PC-9 (cell line): ENCODE results near the gene STRN3. TPM values are rescaled to one million over a fixed set of nuclear protein-coding genes. Genes with fewer than 3 reads are reported as not detected.

ENCODE experiments used
- BruUV-seq: library from RNA; stranded (reverse); fragments of 400-500 nt; replicated peaks from 2 replicates; lab custom pipeline; 2021; lab: Mats Ljungman, UMichigan
- CTCF ChIA-PET: fragments of 300-600 bp; sonication (Branson Sonifier 250); formaldehyde crosslinking; loops from one replicate; lab custom pipeline; 2022; ENCODE audit warnings: antibody characterized with exemption; lab: Charles Lee
- POLR2A ChIA-PET: fragments of 300-600 bp; sonication (Branson Sonifier 250); formaldehyde crosslinking; loops from one replicate; lab custom pipeline; 2022; ENCODE audit warnings: antibody characterized with exemption; ENCODE audit not compliant: unreplicated experiment; lab: Charles Lee
- DNase-seq, 2 experiments: peaks; one replicate each; pipeline versions ENCODE4 v3.0.0 to v3.0.0-alpha.2; 2015 to 2022; ENCODE audit warnings: mixed read lengths in 1 of 2
- H2AFZ ChIP-seq: fragments of 200-600 bp; sonication (generic); 2 replicates; pipeline ENCODE4 v1.8.1; 2017; ENCODE audit warnings: antibody characterized with exemption
- H3F3A ChIP-seq: fragments of 200-600 bp; sonication (generic); 2 replicates; pipeline ENCODE4 v1.8.1; 2017; ENCODE audit warnings: antibody characterized with exemption, mild to moderate bottlenecking, low read depth; ENCODE audit not compliant: insufficient read depth
- H3K27ac ChIP-seq: fragments of 200-600 bp; sonication (generic); 2 replicates; pipeline ENCODE4 v1.6.1; 2016; ENCODE audit warnings: mixed run types
- H3K27me3 ChIP-seq: fragments of 200-600 bp; sonication (generic); 2 replicates; pipeline ENCODE4 v1.6.1; 2016; ENCODE audit warnings: low read depth, mixed run types; ENCODE audit not compliant: insufficient read depth
- H3K36me3 ChIP-seq: fragments of 200-600 bp; sonication (generic); 2 replicates; pipeline ENCODE4 v1.6.1; 2016; ENCODE audit warnings: low read depth, mixed run types
- H3K4me1 ChIP-seq: fragments of 200-600 bp; sonication (generic); replicated peaks from 2 replicates; pipeline ENCODE4 v1.6.1; 2016; ENCODE audit warnings: mixed run types; ENCODE audit not compliant: insufficient read depth
- H3K4me2 ChIP-seq: fragments of 200-600 bp; sonication (generic); 2 replicates; pipeline ENCODE4 v1.6.1; 2017; ENCODE audit warnings: mixed run types
- H3K4me3 ChIP-seq: fragments of 200-600 bp; sonication (generic); 2 replicates; pipeline ENCODE4 v1.6.1; 2016; ENCODE audit warnings: mixed run types
- H3K79me2 ChIP-seq: fragments of 200-600 bp; sonication (generic); 2 replicates; pipeline ENCODE4 v1.6.1; 2017; ENCODE audit warnings: low read depth, mixed run types
- H3K9me2 ChIP-seq: fragments of 200-600 bp; sonication (generic); 2 replicates; pipeline ENCODE4 v1.8.1; 2017; ENCODE audit warnings: mild to moderate bottlenecking; ENCODE audit not compliant: insufficient read depth
- H3K9me3 ChIP-seq: fragments of 200-600 bp; sonication (generic); 2 replicates; pipeline ENCODE4 v1.8.1; 2016; ENCODE audit warnings: low read depth; ENCODE audit not compliant: insufficient read depth
- H4K20me1 ChIP-seq: fragments of 200-600 bp; sonication (generic); 2 replicates; pipeline ENCODE4 v1.8.1; 2017; ENCODE audit not compliant: insufficient read depth
- EZH2 ChIP-seq: fragments of 200-600 bp; sonication (generic); IDR thresholded peaks from 2 replicates; pipeline ENCODE4 v1.8.0; 2017; ENCODE audit warnings: antibody characterized with exemption, low read depth
- intact Hi-C: fragments of 100-400 bp; cut with micrococcal nuclease; formaldehyde crosslinking; loops from one replicate; pipeline ENCODE4 v1.10.0; 2022; ENCODE audit not compliant: unreplicated experiment
- total RNA-seq: library from RNA; stranded (reverse); gene quantifications from 2 replicates; pipeline ENCODE4 v1.2.3, GENCODE V29; 2021
- TF ChIP-seq, protein P1 (sequence below): fragments of 200-600 bp; sonication (generic); conservative IDR thresholded peaks from 2 replicates; pipeline ENCODE4 v1.6.1; 2017; ENCODE audit warnings: mixed run types, antibody characterized with exemption, mild to moderate bottlenecking, moderate library complexity

STRN3 gene
- total RNA-seq, 1 experiment from 2014 or later: 18.1 TPM

DNA sequence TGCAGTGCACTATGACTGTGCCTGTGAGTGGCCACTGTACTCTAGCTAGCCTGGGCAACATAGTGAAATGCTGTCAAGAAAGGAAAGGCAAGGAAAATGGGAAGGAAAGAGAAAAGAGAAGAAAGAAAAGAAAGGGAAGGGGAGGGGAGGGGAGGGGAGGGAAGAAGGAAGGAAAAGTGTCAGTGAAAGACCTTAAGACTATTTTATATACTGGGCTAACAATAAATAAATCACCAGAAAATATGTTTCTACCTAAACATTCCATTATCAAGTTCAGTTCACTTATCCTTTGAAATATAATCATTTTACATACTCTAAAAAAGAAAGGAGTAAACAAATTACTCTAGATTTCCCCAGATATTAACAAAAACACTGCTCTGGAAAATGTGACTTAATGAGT is 129.7 kb downstream of the STRN3 start:
- H3K9me3 ChIP-seq: no peaks in the 10 kb centered on the region
- H3K4me3 ChIP-seq: no peak overlapping the region
- H3F3A ChIP-seq: no peaks in the 10 kb centered on the region
- no peaks in the 10 kb centered on the region for H3K79me2 ChIP-seq
- intact Hi-C loops: no loop called here
- CTCF ChIA-PET: no interaction called here
- no peak for DNase-seq
- no peaks in the 10 kb centered on the region for H3K27me3 ChIP-seq
- H3K36me3 ChIP-seq: no peaks in the 10 kb centered on the region
- H4K20me1 ChIP-seq: no peaks in the 10 kb centered on the region
- H3K9me2 ChIP-seq: no peaks in the 10 kb centered on the region
- H3K4me1 ChIP-seq: no peaks in the 10 kb centered on the region
- H3K4me2 ChIP-seq: no peak overlapping the region
- no peak overlapping the region for H2AFZ ChIP-seq
- POLR2A ChIA-PET: no interaction called here
- no peak overlapping the region for H3K27ac ChIP-seq
- TF ChIP-seq, protein P1, sequence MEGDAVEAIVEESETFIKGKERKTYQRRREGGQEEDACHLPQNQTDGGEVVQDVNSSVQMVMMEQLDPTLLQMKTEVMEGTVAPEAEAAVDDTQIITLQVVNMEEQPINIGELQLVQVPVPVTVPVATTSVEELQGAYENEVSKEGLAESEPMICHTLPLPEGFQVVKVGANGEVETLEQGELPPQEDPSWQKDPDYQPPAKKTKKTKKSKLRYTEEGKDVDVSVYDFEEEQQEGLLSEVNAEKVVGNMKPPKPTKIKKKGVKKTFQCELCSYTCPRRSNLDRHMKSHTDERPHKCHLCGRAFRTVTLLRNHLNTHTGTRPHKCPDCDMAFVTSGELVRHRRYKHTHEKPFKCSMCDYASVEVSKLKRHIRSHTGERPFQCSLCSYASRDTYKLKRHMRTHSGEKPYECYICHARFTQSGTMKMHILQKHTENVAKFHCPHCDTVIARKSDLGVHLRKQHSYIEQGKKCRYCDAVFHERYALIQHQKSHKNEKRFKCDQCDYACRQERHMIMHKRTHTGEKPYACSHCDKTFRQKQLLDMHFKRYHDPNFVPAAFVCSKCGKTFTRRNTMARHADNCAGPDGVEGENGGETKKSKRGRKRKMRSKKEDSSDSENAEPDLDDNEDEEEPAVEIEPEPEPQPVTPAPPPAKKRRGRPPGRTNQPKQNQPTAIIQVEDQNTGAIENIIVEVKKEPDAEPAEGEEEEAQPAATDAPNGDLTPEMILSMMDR: no peak
- TF ChIP-seq EZH2: no peak
- no TSS peak for BruUV-seq

DNA sequence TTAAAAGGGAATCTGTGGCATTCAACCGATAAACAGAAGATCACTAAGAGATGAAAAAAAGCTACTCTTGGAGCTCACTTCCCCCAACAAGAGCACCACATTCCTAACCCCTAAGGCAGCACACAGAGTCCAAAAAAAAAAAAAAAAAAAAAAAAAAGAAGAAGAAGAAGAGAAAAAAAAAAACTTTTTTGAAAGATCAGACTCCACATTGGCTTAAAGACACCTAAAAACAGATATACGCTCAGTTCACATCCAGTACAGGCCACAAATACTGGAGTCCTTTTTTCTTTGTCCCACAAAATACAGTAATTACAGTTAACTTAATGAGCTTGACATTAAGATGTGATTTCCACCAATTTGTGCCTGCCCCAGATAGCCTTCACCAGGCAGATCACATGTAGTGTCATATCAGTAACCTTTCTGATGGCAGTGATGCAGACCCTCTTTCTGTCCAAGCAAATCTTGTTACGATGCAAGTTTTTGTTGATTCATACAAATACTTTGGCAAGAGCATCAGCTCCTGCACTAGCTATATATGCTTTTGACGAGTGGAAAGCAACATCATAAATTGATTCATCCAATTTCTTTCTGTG is 131.2 kb downstream of the STRN3 start:
- BruUV-seq: no TSS peak
- POLR2A ChIA-PET: no interaction called here
- Histone ChIP-seq H3K79me2 (no peaks in the 10 kb centered on the region), H3K9me2 (no peaks in the 10 kb centered on the region), H3K36me3 (no peaks in the 10 kb centered on the region), H3K4me1 (no peaks in the 10 kb centered on the region), H4K20me1 (no peaks in the 10 kb centered on the region), H3K9me3 (no peaks in the 10 kb centered on the region), H2AFZ (no peak overlapping the region), H3K27ac (no peak overlapping the region), H3K4me2 (no peak overlapping the region), H3F3A (no peaks in the 10 kb centered on the region), H3K27me3 (no peaks in the 10 kb centered on the region), H3K4me3 (no peak overlapping the region)
- CTCF ChIA-PET: no interaction called here
- no peak for DNase-seq
- intact Hi-C loops: no loop called here
- TF ChIP-seq EZH2: no peak

DNA sequence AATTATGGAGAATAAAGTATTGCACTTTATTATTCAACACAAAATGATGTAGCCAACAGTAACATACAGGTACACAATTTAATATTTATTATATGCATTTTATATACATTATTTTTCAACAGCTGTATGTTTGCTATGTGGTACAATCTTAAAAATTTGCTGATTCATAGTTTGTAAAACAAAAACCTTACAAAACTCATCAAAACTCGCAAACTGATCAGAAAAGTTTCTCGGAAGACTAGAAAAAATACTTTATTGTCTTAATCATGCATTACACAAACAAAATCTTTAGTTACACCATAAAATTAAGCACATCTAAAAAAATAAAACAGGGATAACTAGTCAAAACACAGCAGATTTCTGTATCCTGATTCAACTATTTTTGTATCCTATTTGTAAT is 132.4 kb downstream of the STRN3 start:
- Histone ChIP-seq H3F3A (no peaks in the 10 kb centered on the region), H2AFZ (no peak overlapping the region), H3K9me2 (no peaks in the 10 kb centered on the region), H3K9me3 (no peaks in the 10 kb centered on the region), H3K27me3 (no peaks in the 10 kb centered on the region), H3K4me3 (no peak overlapping the region), H3K4me1 (no peaks in the 10 kb centered on the region), H3K79me2 (no peaks in the 10 kb centered on the region), H4K20me1 (no peaks in the 10 kb centered on the region), H3K4me2 (no peak overlapping the region), H3K36me3 (no peaks in the 10 kb centered on the region), H3K27ac (no peak overlapping the region)
- ChIA-PET CTCF (no interaction called here), POLR2A (no interaction called here)
- intact Hi-C loops: no loop called here
- TF ChIP-seq, protein P1: no peak
- no TSS peak for BruUV-seq
- no peak for DNase-seq

DNA sequence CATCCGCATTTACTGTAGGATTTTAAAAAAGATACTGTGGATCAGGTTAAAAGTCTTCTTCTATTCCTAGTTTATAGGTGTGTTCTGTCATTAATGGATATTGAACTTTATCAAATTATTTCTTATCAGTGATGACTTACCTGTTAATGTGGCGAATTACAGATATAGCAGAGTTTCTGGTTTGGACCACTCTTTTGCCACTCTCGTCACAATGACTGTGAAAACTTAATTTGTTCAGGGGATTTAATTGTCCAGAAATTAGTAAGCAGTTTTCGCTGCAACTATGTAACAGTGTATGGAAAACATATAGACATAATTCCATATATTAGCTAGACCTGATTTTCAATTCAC is 137.0 kb downstream of the STRN3 start:
- Histone ChIP-seq H3F3A (no peaks in the 10 kb centered on the region), H3K4me3 (no peak overlapping the region), H4K20me1 (no peaks in the 10 kb centered on the region), H3K9me3 (no peaks in the 10 kb centered on the region), H3K79me2 (no peaks in the 10 kb centered on the region), H3K27me3 (no peaks in the 10 kb centered on the region), H3K36me3 (no peaks in the 10 kb centered on the region), H3K9me2 (no peaks in the 10 kb centered on the region), H3K27ac (no peak overlapping the region), H2AFZ (no peak overlapping the region), H3K4me1 (no peaks in the 10 kb centered on the region), H3K4me2 (no peak overlapping the region)
- no peak for DNase-seq
- POLR2A ChIA-PET: no interaction called here
- intact Hi-C loops: no loop called here
- BruUV-seq: no TSS peak
- CTCF ChIA-PET: no interaction called here
- TF ChIP-seq, protein P1: no peak
- no peak for TF ChIP-seq EZH2
